Neural crest cell (in vitro differentiated cells): ENCODE measurements around the gene ZNF133. TPM values are rescaled to one million over a fixed set of nuclear protein-coding genes. Genes with fewer than 3 reads are reported as not detected.
"Not testable (repeated sequence)": the region's sequence is repeated elsewhere in the genome, so short reads cannot be mapped to it uniquely, and the experiment has no call there.

ENCODE experiments used
- DNase-seq: peaks from one replicate; pipeline ENCODE4 v3.0.0; 2021; ENCODE audit warnings: low read depth, mixed read lengths, low spot score
- H3K27ac Mint-ChIP-seq: one replicate; pipeline ENCODE4 v1.8.0; 2021; ENCODE audit warnings: mild to moderate bottlenecking, mixed read lengths; ENCODE audit not compliant: unreplicated experiment
- H3K27me3 Mint-ChIP-seq: 2 replicates; pipeline ENCODE4 v1.8.0; 2021; ENCODE audit warnings: low read depth, mild to moderate bottlenecking, mixed read lengths
- H3K36me3 Mint-ChIP-seq: 2 replicates; pipeline ENCODE4 v1.8.0; 2021; ENCODE audit warnings: low read depth, mild to moderate bottlenecking, mixed read lengths
- H3K4me1 Mint-ChIP-seq: 2 replicates; pipeline ENCODE4 v1.8.0; 2021; ENCODE audit warnings: mixed read lengths
- H3K4me3 Mint-ChIP-seq: one replicate; pipeline ENCODE4 v1.8.0; 2021; ENCODE audit warnings: mild to moderate bottlenecking, mixed read lengths
- H3K9me3 Mint-ChIP-seq: 2 replicates; pipeline ENCODE4 v1.8.0; 2021; ENCODE audit warnings: mixed read lengths
- total RNA-seq: library from RNA; stranded (reverse); gene quantifications from 2 replicates; pipeline ENCODE4 v1.2.1, GENCODE V29; 2021
- TF ChIP-seq, protein P1 (sequence below): fragments of 200-600 bp; sonication (generic); conservative IDR thresholded peaks from 2 replicates; pipeline ENCODE4 v1.5.0; 2021; ENCODE audit warnings: antibody characterized with exemption, mild to moderate bottlenecking

Gene ZNF133
- total RNA-seq, 1 donor from 2014 or later, result 12.6 TPM

DNA sequence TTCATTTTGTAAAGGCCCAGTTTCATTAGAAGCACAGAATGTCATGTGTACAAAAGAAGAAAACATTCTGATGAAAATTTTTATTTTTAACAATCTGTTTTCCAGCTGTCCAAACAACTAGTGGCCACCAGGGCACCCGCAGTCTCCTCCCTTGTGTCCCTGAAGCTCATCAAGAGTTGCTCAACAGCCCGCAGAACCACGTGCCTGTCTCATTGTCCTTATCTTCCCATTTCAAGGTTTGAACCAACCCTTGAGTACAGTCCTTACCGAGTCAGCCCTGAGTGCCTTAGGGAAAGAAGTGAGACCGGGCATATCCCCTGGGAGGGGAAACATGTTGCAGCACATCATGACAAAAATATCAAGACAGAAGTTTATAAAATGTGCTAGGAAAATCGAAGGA, 15.9 kb upstream of the ZNF133 start:
- Mint-ChIP-seq H3K27ac (peak overlapping the region; percentile 8), H3K9me3 (no peaks in the 10 kb centered on the region), H3K4me3 (no peak overlapping the region), H3K4me1 (peaks cover 13% of the 10 kb centered on the region), H3K36me3 (no peaks in the 10 kb centered on the region), H3K27me3 (peaks cover 91% of the 10 kb centered on the region)
- TF ChIP-seq, protein P1, sequence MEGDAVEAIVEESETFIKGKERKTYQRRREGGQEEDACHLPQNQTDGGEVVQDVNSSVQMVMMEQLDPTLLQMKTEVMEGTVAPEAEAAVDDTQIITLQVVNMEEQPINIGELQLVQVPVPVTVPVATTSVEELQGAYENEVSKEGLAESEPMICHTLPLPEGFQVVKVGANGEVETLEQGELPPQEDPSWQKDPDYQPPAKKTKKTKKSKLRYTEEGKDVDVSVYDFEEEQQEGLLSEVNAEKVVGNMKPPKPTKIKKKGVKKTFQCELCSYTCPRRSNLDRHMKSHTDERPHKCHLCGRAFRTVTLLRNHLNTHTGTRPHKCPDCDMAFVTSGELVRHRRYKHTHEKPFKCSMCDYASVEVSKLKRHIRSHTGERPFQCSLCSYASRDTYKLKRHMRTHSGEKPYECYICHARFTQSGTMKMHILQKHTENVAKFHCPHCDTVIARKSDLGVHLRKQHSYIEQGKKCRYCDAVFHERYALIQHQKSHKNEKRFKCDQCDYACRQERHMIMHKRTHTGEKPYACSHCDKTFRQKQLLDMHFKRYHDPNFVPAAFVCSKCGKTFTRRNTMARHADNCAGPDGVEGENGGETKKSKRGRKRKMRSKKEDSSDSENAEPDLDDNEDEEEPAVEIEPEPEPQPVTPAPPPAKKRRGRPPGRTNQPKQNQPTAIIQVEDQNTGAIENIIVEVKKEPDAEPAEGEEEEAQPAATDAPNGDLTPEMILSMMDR, result peak; percentile 40
- no peak for DNase-seq

DNA sequence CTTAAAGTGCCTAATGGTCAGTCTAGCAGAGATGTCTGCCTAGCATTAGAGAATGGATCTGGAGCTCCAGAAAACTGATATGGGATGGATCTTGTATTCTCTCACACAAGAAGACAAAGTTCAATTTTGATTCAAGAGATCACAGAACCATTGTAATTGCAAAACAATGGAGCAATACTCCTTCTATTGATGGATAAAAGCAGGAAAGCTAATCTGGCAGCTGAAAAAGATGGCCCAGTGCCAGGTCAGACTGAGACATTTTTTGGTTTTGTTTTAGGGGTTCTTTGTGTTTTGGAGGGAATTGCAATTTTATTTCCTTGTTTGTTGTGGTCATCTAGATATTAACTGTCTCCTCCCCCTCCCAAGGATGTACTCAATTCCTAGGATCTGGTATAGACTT, 14.6 kb upstream of the ZNF133 start:
- peaks cover 90% of the 10 kb centered on the region for H3K27me3 Mint-ChIP-seq
- no peak for DNase-seq
- H3K4me3 Mint-ChIP-seq, result no peak overlapping the region
- H3K4me1 Mint-ChIP-seq, result no peaks in the 10 kb centered on the region
- TF ChIP-seq, protein P1, result no peak
- H3K9me3 Mint-ChIP-seq, result no peaks in the 10 kb centered on the region
- H3K36me3 Mint-ChIP-seq, result no peaks in the 10 kb centered on the region
- H3K27ac Mint-ChIP-seq, result no peak overlapping the region

DNA sequence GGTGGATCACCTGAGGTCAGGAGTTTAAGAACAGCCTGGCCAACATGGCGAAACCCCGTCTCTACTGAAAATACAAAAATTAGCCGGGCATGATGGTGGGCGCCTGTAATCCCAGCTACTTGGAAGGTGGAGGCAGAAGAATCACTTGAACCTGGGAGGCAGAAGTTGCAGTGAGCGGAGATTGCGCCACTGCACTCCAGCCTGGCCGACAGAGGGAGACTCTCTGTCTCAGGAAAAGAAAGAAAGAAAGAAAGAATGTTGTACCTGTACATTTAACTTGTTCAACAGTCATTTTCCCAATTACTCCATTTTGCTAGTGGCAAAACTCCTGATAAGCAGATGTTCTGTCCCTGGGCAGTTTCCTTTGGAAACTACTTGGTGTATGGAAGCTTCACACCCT, 12.4 kb upstream of the ZNF133 start:
- not testable (repeated sequence) for H3K27ac Mint-ChIP-seq, H3K36me3 Mint-ChIP-seq, H3K9me3 Mint-ChIP-seq, DNase-seq, H3K4me3 Mint-ChIP-seq, H3K4me1 Mint-ChIP-seq
- H3K27me3 Mint-ChIP-seq, result peaks cover 91% of the 10 kb centered on the region

DNA sequence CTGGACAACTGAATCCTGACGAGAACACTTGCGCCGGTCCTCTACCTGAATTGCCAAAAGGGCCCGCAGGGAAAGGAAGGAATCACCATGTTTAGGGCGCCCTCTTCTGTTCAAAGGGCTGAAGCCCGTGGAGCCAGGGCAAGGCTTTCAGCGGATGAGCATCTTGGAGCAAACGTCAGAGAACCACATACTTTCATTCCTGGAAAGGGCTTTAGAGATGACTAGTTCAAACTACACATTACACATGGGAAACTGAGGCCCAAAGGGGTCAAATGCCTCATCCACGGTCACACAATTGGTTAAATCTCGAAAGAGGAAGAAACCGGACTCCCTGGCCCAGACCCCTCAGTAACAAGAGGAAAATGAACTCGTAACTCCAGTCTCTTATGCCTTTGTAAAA, 11.5 kb upstream of the ZNF133 start:
- H3K36me3 Mint-ChIP-seq, result no peaks in the 10 kb centered on the region
- H3K4me3 Mint-ChIP-seq, result no peak overlapping the region
- peaks cover 91% of the 10 kb centered on the region for H3K27me3 Mint-ChIP-seq
- TF ChIP-seq, protein P1, result peak; percentile 89
- H3K4me1 Mint-ChIP-seq, result no peaks in the 10 kb centered on the region
- no peak overlapping the region for H3K27ac Mint-ChIP-seq
- peak; percentile 79 for DNase-seq
- no peaks in the 10 kb centered on the region for H3K9me3 Mint-ChIP-seq

DNA sequence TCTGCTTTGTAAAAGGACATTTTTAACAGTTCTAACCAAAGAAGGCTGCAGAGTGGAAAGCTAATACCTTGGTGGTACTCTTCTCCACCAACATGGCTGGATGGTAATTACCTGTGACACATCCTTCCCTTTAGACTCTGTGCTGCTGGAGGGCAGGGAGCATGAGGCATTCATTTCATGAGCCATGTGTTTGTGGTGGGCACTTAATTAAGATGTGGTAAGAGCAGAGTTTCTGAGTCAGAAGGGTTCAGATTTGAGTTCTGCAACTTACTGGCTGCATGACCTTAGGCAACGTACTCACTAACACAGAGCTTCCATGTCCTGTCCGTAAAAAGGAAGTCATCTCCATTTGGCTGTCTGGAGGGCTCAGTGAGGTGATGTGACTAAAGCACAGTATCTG, 9.1 kb upstream of the ZNF133 start:
- Mint-ChIP-seq H3K36me3 (no peaks in the 10 kb centered on the region), H3K9me3 (peaks cover 3% of the 10 kb centered on the region), H3K4me1 (no peaks in the 10 kb centered on the region), H3K4me3 (no peak overlapping the region), H3K27me3 (peaks cover 92% of the 10 kb centered on the region), H3K27ac (no peak overlapping the region)
- TF ChIP-seq, protein P1, result no peak
- DNase-seq, result no peak

DNA sequence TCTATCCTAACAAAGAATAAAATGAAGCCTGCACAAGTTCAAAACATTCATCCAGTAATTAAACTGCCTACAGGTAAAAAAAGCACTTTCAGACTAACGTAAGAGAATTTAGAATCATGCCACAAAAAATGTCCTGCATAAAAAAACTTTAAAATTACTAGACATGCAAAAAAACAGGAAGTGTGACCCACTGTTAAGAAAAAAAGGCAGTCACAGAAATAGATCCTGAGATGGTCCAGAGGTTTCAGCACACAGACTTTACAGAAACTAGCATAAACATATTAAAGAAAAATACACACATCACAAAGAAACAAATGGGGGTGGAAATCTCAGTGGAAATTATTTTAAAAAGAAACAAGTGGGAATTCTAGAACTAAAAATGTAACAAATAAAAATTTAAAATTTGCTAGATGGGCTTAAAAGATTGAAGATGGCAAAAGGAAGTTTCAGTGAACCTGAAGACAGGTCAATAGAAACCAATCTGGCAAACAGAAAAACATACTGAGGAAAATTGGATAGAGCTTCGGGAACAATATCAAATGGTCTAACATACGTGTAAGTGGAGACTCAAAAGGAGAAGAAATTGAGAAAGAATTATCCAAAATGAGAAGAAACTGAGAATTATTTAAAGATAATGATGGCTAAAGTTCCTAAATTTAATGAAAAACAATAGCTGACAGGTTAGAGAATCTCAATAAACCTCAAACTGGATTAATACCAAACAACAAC, 3.4 kb upstream of the ZNF133 start:
- Mint-ChIP-seq H3K4me1 (peaks cover 22% of the 10 kb centered on the region), H3K27ac (no peak overlapping the region), H3K36me3 (peaks cover 3% of the 10 kb centered on the region), H3K9me3 (peaks cover 17% of the 10 kb centered on the region), H3K27me3 (peaks cover 64% of the 10 kb centered on the region), H3K4me3 (peak overlapping the region; percentile 42)
- TF ChIP-seq, protein P1, result no peak
- no peak for DNase-seq
